NCI-H2081 (cell line): Measurements from ENCODE around the gene WNT5B.
A peak's percentile ranks its signal among the peaks of the same experiment; 100 is the strongest.
"Not testable (repeated sequence)": the region's sequence is repeated elsewhere in the genome, so short reads cannot be mapped to it uniquely, and the experiment has no call there.

Source experiments
- DNase-seq, 2 experiments: peaks; one replicate each; lab custom pipeline; 2025; lab: John Stamatoyannopoulos, UW

The WNT5B gene

GRCh38 chr12:1691123-1692007, 62.3 kb downstream of the WNT5B start:
- DNase-seq, result peak; percentile 25 to 57

GRCh38 chr12:1692226-1692625, 63.2 kb downstream of the WNT5B start:
- DNase-seq, result no peak

GRCh38 chr12:1692895-1693610, 64.0 kb downstream of the WNT5B start:
- no peak for DNase-seq

- DNase-seq, result not testable (repeated sequence)
These were observed 66.1 kb downstream of the WNT5B start for GRCh38 chr12:1695097-1695496.

- no peak for DNase-seq
These were observed 67.0 kb downstream of the WNT5B start for GRCh38 chr12:1695886-1696670.

GRCh38 chr12:1696800-1697199, 67.8 kb downstream of the WNT5B start:
- no peak for DNase-seq
